Right lobe of liver (tissue), 4 donors: Measurements from ENCODE around the gene EBP.

Experiments
- POLR2A ChIP-seq: fragments of 450-650 bp; IDR thresholded peaks from one replicate; pipeline ENCODE4 v1.6.1; 2017; ENCODE audit warnings: antibody characterized with exemption, mild to moderate bottlenecking
- TF ChIP-seq, protein P1 (sequence below), 4 donors: fragments of 200-600 bp in 3 of 4; fragments of 450-650 bp in 1 of 4; IDR thresholded peaks; one replicate each; pipeline versions ENCODE4 v1.5.1 to v1.8.0; 2016 to 2022; ENCODE audit warnings: antibody characterized with exemption in 4 of 4, mild to moderate bottlenecking in 2 of 4
- donor health status: DM: no; HTN: no; CAD: no.
- donor health status: DM: no; HTN: no; CAD: no.
- donor health status: DM: no; HTN: yes; CAD: no.

- TF ChIP-seq, protein P1, sequence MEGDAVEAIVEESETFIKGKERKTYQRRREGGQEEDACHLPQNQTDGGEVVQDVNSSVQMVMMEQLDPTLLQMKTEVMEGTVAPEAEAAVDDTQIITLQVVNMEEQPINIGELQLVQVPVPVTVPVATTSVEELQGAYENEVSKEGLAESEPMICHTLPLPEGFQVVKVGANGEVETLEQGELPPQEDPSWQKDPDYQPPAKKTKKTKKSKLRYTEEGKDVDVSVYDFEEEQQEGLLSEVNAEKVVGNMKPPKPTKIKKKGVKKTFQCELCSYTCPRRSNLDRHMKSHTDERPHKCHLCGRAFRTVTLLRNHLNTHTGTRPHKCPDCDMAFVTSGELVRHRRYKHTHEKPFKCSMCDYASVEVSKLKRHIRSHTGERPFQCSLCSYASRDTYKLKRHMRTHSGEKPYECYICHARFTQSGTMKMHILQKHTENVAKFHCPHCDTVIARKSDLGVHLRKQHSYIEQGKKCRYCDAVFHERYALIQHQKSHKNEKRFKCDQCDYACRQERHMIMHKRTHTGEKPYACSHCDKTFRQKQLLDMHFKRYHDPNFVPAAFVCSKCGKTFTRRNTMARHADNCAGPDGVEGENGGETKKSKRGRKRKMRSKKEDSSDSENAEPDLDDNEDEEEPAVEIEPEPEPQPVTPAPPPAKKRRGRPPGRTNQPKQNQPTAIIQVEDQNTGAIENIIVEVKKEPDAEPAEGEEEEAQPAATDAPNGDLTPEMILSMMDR (IDR thresholded peaks at IDR 0.05): no peak
- TF ChIP-seq POLR2A: no peak
Measured at GRCh38 chrX:48558271-48558670, 36.7 kb downstream of the EBP start.
